Suprapubic skin (tissue), 4 donors: ENCODE data around the gene PIK3R2. TPM values are rescaled to one million over a fixed set of nuclear protein-coding genes. Genes with fewer than 3 reads are reported as not detected.

Experiments used
- DNase-seq, 2 donors: peaks; one replicate each; pipeline ENCODE4 v3.0.0-alpha.2; 2019; ENCODE audit warnings: low spot score in 2 of 2
- H3K27ac ChIP-seq: fragments of 200-600 bp; sonication (generic); one replicate; pipeline ENCODE4 v1.5.1; 2019
- H3K27me3 ChIP-seq: fragments of 200-600 bp; sonication (generic); one replicate; pipeline ENCODE4 v1.5.1; 2019
- H3K36me3 ChIP-seq: fragments of 200-600 bp; sonication (generic); one replicate; pipeline ENCODE4 v1.5.1; 2019
- H3K4me1 ChIP-seq: fragments of 200-600 bp; sonication (generic); one replicate; pipeline ENCODE4 v1.5.1; 2019
- H3K4me3 ChIP-seq: fragments of 200-600 bp; sonication (generic); one replicate; pipeline ENCODE4 v1.5.1; 2019; ENCODE audit warnings: mild to moderate bottlenecking
- H3K9me3 ChIP-seq: fragments of 200-600 bp; sonication (generic); one replicate; pipeline ENCODE4 v1.5.1; 2019
- EP300 ChIP-seq: sonication (generic); formaldehyde crosslinking; IDR thresholded peaks from one replicate; pipeline ENCODE4 v1.6.1; 2017; ENCODE audit warnings: antibody characterized with exemption
- POLR2A ChIP-seq, 2 donors: fragments of 450-650 bp; IDR thresholded peaks; one replicate each; pipeline ENCODE4 v1.6.1; 2017; ENCODE audit warnings: antibody characterized with exemption in 2 of 2, mild to moderate bottlenecking in 2 of 2, moderate library complexity in 2 of 2
- POLR2AphosphoS5 ChIP-seq, 3 donors: sonication (generic); formaldehyde crosslinking; IDR thresholded peaks; one replicate each; pipeline ENCODE4 v1.6.1; 2017; ENCODE audit warnings: antibody characterized with exemption in 3 of 3
- WGBS: methylation state at CpG from one replicate; pipeline ENCODE4 v1.1.5; 2018; 5-methylcytosine and 5-hydroxymethylcytosine counted together
- total RNA-seq, 4 donors: library from RNA; depleted of rRNA; stranded (reverse); fragments of >200 nt; gene quantifications; one replicate each; pipeline ENCODE4 v1.1.0, GENCODE V29; 2016
- TF ChIP-seq, protein P1 (sequence below), 2 donors: fragments of 200-600 bp in 1 of 2; fragments of 450-650 bp in 1 of 2; sonication (generic) in 1 of 2; IDR thresholded peaks; one replicate each; pipeline ENCODE4 v1.5.1; 2016 to 2019; ENCODE audit warnings: antibody characterized with exemption in 2 of 2, mild to moderate bottlenecking in 1 of 2, moderate library complexity in 1 of 2

Gene PIK3R2
- total RNA-seq, 4 donors from 2014 or later: 14.1 to 25.9 (median 19.5) TPM

DNA sequence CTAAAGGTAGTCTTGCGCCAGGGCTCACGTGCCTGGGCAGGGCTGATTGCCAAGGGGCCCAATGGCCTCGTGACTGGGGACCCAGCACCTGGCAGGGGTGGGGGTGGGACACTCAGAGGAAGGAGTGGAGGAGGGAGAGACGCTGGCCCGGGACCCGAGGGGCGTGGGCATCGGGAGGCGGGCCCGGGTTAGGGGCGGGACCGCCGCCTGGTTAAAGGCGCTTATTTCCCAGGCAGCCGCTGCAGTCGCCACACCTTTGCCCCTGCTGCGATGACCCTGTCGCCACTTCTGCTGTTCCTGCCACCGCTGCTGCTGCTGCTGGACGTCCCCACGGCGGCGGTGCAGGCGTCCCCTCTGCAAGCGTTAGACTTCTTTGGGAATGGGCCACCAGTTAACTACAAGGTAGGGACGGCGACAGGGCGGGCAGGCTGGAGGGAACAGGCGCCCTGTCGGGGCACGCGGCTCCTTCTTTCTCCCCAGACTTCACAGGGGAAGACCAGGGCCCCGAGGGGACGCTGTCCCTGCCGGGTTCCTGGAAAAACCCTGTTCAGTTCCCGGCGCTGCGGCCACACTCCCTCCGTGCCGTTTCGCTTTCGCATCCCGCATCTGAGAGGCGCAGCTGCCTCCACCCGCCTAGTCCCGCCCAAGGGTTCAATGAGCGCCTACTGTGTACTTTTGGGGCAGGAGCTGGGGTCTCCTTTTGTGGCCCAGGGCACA lies 20.8 kb downstream of the PIK3R2 start, which contains the start of gene IFI30:
Gene IFI30, plus strand, starts transcription at position 242 of the 717 bp plus-strand sequence. Its CDS starts 29 bp downstream, at position 271.
- WGBS: 1% methylated on average over 28 of the region's 47 CpGs
- Histone ChIP-seq H3K27ac (peak within 1 kb of the TSS; percentile 63), H3K27me3 (no peaks in the 10 kb centered on the region), H3K4me3 (peak within 1 kb of the TSS; percentile 70), H3K9me3 (no peaks in the 10 kb centered on the region), H3K36me3 (peaks cover 20% of the 10 kb centered on the region), H3K4me1 (peaks cover 33% of the 10 kb centered on the region)
- peak in 1 of 2 donors; percentile 87 for DNase-seq
- TF ChIP-seq, protein P1, sequence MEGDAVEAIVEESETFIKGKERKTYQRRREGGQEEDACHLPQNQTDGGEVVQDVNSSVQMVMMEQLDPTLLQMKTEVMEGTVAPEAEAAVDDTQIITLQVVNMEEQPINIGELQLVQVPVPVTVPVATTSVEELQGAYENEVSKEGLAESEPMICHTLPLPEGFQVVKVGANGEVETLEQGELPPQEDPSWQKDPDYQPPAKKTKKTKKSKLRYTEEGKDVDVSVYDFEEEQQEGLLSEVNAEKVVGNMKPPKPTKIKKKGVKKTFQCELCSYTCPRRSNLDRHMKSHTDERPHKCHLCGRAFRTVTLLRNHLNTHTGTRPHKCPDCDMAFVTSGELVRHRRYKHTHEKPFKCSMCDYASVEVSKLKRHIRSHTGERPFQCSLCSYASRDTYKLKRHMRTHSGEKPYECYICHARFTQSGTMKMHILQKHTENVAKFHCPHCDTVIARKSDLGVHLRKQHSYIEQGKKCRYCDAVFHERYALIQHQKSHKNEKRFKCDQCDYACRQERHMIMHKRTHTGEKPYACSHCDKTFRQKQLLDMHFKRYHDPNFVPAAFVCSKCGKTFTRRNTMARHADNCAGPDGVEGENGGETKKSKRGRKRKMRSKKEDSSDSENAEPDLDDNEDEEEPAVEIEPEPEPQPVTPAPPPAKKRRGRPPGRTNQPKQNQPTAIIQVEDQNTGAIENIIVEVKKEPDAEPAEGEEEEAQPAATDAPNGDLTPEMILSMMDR (IDR thresholded peaks at IDR 0.05): no peak
- TF ChIP-seq POLR2AphosphoS5 (IDR thresholded peaks at IDR 0.05) (no peak), POLR2A (IDR thresholded peaks at IDR 0.05) (peak in 1 of 2 donors; percentile 60)

DNA sequence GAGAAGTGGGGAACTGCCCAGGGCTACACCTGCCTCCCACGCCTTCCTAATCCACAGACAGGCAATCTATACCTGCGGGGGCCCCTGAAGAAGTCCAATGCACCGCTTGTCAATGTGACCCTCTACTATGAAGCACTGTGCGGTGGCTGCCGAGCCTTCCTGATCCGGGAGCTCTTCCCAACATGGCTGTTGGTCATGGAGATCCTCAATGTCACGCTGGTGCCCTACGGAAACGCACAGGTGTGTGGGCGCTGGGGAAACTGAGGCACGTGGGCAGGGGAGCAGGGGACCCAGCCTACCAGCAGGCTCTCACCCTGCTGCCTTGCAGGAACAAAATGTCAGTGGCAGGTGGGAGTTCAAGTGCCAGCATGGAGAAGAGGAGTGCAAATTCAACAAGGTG lies 22.0 kb downstream of the PIK3R2 start:
- 97% methylated on average over 3 of the region's 11 CpGs for WGBS
- TF ChIP-seq POLR2A (IDR thresholded peaks at IDR 0.05) (no peak), EP300 (no peak), POLR2AphosphoS5 (IDR thresholded peaks at IDR 0.05) (no peak)
- TF ChIP-seq, protein P1 (IDR thresholded peaks at IDR 0.05): no peak
- Histone ChIP-seq H3K9me3 (no peaks in the 10 kb centered on the region), H3K27ac (no peak overlapping the region), H3K4me3 (peak overlapping the region; percentile 70), H3K4me1 (peaks cover 33% of the 10 kb centered on the region), H3K36me3 (peaks cover 7% of the 10 kb centered on the region), H3K27me3 (no peaks in the 10 kb centered on the region)
- DNase-seq: no peak

DNA sequence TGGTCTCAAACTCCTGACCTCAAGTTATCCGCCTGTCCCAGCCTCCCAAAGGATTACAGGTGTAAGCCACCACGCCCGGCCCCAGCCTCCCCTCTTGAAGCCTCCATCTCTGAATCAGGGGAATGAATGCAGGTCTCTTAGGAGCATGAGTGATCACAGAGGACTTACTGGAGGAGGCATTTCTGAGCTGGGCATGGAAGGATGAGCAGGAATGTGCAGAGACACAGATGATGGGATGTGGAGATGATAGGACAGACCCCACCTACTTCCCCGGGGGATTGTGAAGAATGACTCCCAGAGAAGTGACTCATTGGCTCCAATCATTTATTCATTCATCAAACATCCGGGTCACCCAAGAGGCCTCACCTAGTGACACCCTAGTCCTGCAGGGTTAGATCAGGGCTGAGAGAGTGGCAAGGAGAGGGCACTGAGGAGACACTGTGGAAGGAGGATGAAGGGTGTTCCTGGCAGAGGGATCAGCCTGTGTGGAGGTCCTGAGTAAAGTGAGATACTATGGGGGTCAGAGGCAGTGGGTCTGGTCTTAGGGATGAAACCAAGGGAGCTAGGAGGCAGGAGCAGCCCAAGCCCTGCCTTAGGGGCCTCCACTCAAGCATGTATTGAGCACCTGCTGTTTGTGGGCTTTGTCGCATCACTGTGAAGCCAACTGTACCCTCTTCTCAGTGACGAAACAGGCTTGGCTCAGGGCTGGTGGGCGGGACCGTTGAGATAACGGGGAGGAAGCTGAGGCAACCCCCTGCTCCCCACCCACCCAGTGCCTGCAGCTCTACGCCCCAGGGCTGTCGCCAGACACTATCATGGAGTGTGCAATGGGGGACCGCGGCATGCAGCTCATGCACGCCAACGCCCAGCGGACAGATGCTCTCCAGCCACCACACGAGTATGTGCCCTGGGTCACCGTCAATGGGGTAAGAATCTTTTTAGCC lies 23.7 kb downstream of the PIK3R2 start:
- 80% methylated on average over 18 of the region's 19 CpGs for WGBS

DNA sequence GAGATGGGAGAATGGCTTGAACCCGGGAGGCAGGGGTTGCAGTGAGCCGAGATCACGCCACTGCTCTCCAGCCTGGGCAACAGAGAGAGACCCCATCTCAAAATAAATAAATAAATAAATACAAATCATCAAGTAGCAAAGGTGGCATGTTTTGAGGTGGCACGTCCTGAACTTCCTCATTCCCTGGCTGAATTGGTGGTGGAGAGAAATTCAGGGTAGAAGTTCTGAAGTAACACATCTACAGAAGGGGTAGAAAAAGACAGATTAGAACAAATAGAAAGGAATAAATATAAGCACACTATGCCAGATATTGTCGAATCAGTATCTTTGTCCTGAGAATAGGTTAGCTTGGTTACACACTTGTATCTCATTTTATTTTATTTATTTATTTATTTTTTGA lies 27.0 kb downstream of the PIK3R2 start:
- H3K27ac ChIP-seq: no peak overlapping the region
- no peak overlapping the region for H3K4me3 ChIP-seq
- no peaks in the 10 kb centered on the region for H3K9me3 ChIP-seq
- no peak for DNase-seq
- no peaks in the 10 kb centered on the region for H3K27me3 ChIP-seq
- no peak for TF ChIP-seq POLR2AphosphoS5 (IDR thresholded peaks at IDR 0.05)
- no peak for TF ChIP-seq POLR2A (IDR thresholded peaks at IDR 0.05)
- TF ChIP-seq EP300: no peak
- TF ChIP-seq, protein P1 (IDR thresholded peaks at IDR 0.05): no peak
- peaks cover 7% of the 10 kb centered on the region for H3K36me3 ChIP-seq
- peaks cover 2% of the 10 kb centered on the region for H3K4me1 ChIP-seq
- WGBS: 86% methylated on average over 5 of the region's 5 CpGs

More for the DNA sequence above, 23.7 kb downstream of the PIK3R2 start:
- Histone ChIP-seq H3K4me1 (peaks cover 27% of the 10 kb centered on the region), H3K9me3 (no peaks in the 10 kb centered on the region), H3K27me3 (no peaks in the 10 kb centered on the region), H3K4me3 (no peak overlapping the region), H3K27ac (no peak overlapping the region), H3K36me3 (peaks cover 7% of the 10 kb centered on the region)
- TF ChIP-seq, protein P1 (IDR thresholded peaks at IDR 0.05): no peak
- no peak for TF ChIP-seq POLR2AphosphoS5 (IDR thresholded peaks at IDR 0.05)
- TF ChIP-seq POLR2A (IDR thresholded peaks at IDR 0.05): no peak
- no peak for TF ChIP-seq EP300
- DNase-seq: no peak

DNA sequence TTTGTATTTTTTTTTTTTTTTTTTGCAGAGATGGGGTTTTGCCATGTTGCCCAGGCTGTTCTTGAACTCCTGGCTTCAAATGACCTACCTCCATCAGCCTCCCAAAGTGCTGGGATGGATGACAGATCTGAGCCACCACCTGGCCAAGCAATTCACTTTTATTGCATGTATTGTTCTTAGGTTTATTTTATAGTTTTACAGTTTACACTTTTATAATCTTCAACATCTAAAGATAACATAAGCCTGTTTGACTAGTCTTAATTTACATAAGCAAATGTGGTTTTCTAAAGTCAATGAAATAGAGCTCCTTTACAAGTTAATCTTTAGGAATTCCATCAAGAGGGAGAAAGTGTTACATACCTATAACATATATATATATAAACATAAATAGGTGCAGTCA lies 30.6 kb downstream of the PIK3R2 start:
- Histone ChIP-seq H3K27me3 (no peaks in the 10 kb centered on the region), H3K4me1 (no peaks in the 10 kb centered on the region), H3K27ac (no peak overlapping the region), H3K9me3 (no peaks in the 10 kb centered on the region), H3K4me3 (no peak overlapping the region), H3K36me3 (no peaks in the 10 kb centered on the region)
- no peak for DNase-seq
- TF ChIP-seq POLR2AphosphoS5 (IDR thresholded peaks at IDR 0.05): no peak
- TF ChIP-seq, protein P1 (IDR thresholded peaks at IDR 0.05): no peak
- TF ChIP-seq POLR2A (IDR thresholded peaks at IDR 0.05): no peak
- no peak for TF ChIP-seq EP300
